Stimulated activated CD8-positive, alpha-beta memory T cell treated with anti-CD3 and anti-CD28 coated beads, Interleukin-7, amount 100 ng/mL, for 1 hour (primary cell): Measurements from ENCODE around the gene GFRA3.
"Not testable (repeated sequence)": the region's sequence is repeated elsewhere in the genome, so short reads cannot be mapped to it uniquely, and the experiment has no call there.

Source experiments
- DNase-seq, 2 donors: peaks; one replicate each; pipeline ENCODE4 v3.0.0-alpha.2; 2020; ENCODE audit warnings: low read depth in 2 of 2

The GFRA3 gene

GRCh38 chr5:138274189-138274853, at the start of gene GFRA3:
Gene GFRA3, minus strand, starts transcription at chr5:138274621. Its CDS starts 197 bp downstream, at chr5:138274424.
- no peak for DNase-seq

GRCh38 chr5:138318211-138318610, 43.8 kb upstream of the GFRA3 start:
- not testable (repeated sequence) for DNase-seq

- no peak for DNase-seq
Observed at GRCh38 chr5:138316355-138316754, 41.9 kb upstream of the GFRA3 start.

- no peak for DNase-seq
Observed at GRCh38 chr5:138315751-138316278, 41.4 kb upstream of the GFRA3 start.

- no peak for DNase-seq
Observed at GRCh38 chr5:138305797-138306196, 31.4 kb upstream of the GFRA3 start.

GRCh38 chr5:138303372-138303771, 29.0 kb upstream of the GFRA3 start:
- DNase-seq: no peak

GRCh38 chr5:138289296-138289695, 14.9 kb upstream of the GFRA3 start:
- DNase-seq: no peak

- DNase-seq: no peak
Observed at GRCh38 chr5:138287246-138287645, 12.8 kb upstream of the GFRA3 start.

GRCh38 chr5:138282920-138283742, 8.7 kb upstream of the GFRA3 start:
- no peak for DNase-seq

- DNase-seq: no peak
Observed at GRCh38 chr5:138280915-138281314, 6.5 kb upstream of the GFRA3 start.

GRCh38 chr5:138276402-138277054, 2.1 kb upstream of the GFRA3 start:
- DNase-seq: no peak

- DNase-seq: no peak
Observed at GRCh38 chr5:138275895-138276294, 1.5 kb upstream of the GFRA3 start.

- no peak for DNase-seq
Observed at GRCh38 chr5:138275379-138275782, 960 bp upstream of the GFRA3 start.

- DNase-seq: no peak
Observed at GRCh38 chr5:138273834-138274188, 610 bp downstream of the GFRA3 start.

GRCh38 chr5:138272681-138273080, 1.7 kb downstream of the GFRA3 start:
- DNase-seq: no peak

GRCh38 chr5:138271281-138271680, 3.1 kb downstream of the GFRA3 start:
- DNase-seq: no peak

GRCh38 chr5:138264183-138264582, 10.2 kb downstream of the GFRA3 start:
- DNase-seq: no peak

GRCh38 chr5:138263581-138263980, 10.8 kb downstream of the GFRA3 start:
- DNase-seq: no peak

GRCh38 chr5:138258704-138259292, 15.6 kb downstream of the GFRA3 start:
- DNase-seq: no peak

GRCh38 chr5:138257583-138257982, 16.8 kb downstream of the GFRA3 start:
- DNase-seq: no peak

GRCh38 chr5:138252944-138253343, 21.5 kb downstream of the GFRA3 start:
- DNase-seq: no peak

- not testable (repeated sequence) for DNase-seq
Observed at GRCh38 chr5:138247800-138248199, 26.6 kb downstream of the GFRA3 start.
